GM21529 (cell line): ENCODE results near the gene PRORP.
"Not testable (repeated sequence)": the region's sequence is repeated elsewhere in the genome, so short reads cannot be mapped to it uniquely, and the experiment has no call there.

Experiments
- ATAC-seq: cut with Tn5 transposase; IDR thresholded peaks from one replicate; pipeline ENCODE4 v1.9.1; 2021; ENCODE audit not compliant: unreplicated experiment

The PRORP gene

GRCh38 chr14:35134329-35135123 is 12.2 kb downstream of the PRORP start:
- ATAC-seq, result no peak

GRCh38 chr14:35138585-35138984 is 16.2 kb downstream of the PRORP start:
- no peak for ATAC-seq

- ATAC-seq, result no peak
Observed at GRCh38 chr14:35140718-35141581, 18.6 kb downstream of the PRORP start.

DNA sequence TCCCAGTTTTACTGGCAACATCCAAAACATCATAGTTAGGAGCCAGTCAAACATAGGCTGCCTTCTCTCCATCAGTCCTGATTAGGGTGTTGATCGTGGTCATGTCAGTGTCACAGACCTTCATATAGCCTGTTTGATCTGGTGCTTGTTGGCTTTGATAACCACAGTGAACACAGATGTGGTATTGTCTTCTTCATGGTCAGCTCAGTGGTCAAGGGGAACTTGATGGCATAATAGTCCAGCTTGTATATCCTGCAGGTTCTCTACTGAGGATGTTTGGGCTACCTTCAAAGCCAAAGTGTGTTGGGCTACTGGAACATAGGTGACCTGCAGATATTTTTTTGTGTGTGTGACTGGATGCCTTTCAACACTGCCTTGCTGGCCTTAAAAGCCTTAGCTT is 21.7 kb downstream of the PRORP start:
- no peak for ATAC-seq

DNA sequence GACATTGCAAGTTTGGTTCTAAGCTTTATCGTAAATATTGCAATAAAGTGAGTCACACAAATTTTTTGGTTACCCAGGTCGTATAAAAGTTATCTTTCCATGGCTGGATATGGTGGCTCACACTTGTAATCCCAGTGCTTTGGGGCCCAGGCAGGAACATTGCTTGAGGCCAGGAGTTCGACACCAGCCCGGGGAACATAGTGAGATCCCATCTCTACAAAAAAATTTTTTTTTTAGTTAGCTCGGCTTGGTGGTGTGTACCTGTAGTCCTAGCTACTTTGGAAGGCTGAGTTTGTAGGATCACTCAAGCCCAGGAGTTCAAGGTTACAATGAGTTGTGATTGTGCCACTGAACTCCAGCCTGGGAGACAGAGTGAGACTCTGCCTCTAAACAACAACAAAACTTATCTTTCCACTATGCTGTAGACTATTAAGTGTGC is 24.4 kb downstream of the PRORP start:
- no peak for ATAC-seq

GRCh38 chr14:35147186-35147585 is 24.8 kb downstream of the PRORP start:
- no peak for ATAC-seq

GRCh38 chr14:35147711-35148110 is 25.4 kb downstream of the PRORP start:
- ATAC-seq, result no peak

GRCh38 chr14:35149239-35149638 is 26.9 kb downstream of the PRORP start:
- no peak for ATAC-seq

DNA sequence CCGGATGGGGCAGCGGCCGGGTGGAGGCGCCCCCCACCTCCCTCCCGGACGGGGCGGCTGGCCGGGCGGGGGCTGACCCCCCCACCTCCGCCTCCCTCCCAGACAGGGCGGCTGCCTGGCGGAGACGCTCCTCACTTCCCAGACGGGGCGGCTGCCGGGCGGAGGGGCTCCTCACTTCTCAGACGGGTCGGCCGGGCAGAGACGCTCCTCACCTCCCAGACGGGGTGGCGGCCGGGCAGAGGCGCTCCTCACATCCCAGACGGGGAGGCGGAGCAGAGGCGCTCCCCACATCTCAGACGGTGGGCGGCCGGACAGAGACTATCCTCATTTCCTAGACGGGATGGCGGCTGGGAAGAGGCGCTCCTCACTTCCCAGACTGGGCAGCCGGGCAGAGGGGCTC is 30.2 kb downstream of the PRORP start:
- ATAC-seq, result not testable (repeated sequence)

DNA sequence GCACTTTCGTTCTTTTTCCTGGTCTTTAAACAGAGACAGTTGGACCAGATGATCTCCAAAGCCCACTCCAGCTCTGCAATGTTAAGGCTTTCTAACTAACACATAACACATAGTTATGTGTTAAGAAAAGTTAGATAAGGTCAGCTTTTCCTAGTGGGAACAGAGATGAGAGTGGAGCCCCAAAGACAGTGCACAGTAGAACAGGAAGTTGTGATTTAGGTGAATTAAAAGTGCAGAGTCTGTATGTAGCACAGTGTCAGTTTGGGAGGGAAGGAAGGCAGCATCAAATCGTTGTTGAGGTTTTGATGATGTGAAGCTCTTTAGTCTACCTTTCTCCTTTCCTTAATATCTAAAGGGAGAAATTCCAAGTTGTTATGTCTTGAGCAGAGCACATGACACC is 31.7 kb downstream of the PRORP start:
- ATAC-seq, result no peak

DNA sequence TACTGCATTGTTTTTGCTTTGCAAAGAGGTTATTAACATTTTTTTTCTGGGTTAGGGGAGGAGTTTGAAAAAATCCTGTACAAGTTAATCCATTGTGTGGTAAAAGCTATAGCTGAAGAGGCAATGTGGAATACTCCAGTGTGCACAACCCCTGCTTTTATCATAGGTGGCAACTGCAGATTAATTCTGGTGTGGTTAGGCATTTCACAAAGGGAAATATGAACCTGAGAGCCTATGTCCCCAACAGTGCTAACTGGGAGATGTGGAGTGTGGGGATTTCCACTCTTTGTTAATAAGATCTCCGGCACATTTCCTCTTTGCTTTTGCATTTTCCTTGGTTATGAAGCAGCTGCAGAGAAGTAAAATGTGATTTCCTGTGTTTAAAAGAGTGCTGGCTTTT is 33.6 kb downstream of the PRORP start:
- ATAC-seq, result no peak

DNA sequence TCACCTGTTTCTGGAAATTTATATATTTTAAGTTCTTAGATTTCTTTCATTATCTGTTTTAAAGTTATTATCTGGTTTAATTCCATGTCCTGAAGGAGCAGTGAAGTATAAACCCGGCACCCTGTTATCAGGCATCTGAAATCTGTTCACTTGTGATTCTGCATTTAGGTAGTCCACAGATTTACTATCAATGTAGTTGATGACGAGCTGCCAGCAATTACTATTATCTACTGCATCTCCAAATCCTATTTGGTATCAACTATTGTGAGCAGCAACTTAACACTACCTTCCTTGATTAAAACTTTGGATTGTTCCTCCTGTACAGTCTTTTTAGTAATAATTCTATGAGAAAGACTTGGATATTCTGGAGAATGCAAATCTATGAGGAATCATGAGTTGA is 36.1 kb downstream of the PRORP start:
- no peak for ATAC-seq

DNA sequence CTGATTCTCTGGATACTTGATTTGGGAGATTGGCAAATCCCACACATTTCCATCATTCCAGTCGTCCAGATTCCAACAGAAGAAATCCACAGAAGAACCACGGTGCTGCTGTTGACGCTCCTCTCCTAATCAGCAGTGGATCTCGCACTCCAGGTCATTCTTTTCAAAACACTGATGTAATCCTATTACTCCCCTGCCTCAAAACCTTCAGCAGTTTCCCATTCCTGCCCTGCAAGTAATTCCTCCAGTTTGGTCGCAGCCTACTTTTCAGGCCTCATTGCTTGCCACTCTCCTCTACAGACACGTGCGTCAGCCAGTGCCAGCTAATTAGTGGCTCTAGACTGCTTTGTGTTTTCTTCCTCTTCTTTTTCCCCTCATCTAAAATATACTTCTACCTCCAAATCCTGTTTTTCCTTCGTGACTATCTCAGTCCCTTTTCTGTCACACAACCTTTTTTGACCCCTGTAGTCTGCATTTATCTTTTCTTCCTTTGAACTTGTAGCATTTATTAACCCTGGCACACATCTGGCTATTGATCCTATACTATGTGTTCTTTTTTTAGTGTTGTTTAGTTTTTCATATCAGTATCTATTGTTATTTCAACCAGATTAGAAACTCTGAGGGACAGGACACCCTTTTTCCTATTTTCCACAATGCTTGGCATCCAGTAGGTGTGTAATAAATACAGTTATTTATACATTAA is 36.8 kb downstream of the PRORP start:
- no peak for ATAC-seq

DNA sequence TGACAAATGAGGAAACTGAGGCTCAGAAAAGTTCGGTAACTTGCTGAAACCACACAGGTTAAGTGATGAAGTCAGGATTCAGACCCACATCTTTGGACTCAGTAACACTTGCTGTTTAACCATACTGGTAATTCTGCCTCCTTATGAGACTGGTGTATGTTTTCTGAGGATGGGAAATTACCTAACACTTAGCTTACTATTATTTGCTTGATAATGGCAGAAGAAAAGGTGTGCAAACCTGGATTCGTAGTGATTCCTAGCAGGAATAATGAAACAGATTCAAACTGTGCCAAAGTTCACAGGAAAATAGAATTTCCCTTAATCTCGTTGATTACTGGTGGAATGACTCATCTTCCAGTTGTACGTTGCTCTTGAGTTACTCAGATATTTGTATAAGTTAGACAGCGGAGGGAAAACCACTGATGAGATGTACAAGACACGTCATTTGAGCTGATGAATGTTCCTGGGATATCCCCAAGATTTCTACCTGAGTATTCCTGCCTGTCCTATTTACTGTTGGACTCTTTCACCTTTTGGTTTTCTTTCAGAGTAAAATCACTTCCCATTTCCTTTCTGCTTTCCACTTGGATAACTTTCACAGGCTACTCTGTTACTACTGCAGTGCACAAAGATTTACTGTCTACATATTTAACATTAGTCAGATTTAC is 37.5 kb downstream of the PRORP start:
- ATAC-seq, result no peak

DNA sequence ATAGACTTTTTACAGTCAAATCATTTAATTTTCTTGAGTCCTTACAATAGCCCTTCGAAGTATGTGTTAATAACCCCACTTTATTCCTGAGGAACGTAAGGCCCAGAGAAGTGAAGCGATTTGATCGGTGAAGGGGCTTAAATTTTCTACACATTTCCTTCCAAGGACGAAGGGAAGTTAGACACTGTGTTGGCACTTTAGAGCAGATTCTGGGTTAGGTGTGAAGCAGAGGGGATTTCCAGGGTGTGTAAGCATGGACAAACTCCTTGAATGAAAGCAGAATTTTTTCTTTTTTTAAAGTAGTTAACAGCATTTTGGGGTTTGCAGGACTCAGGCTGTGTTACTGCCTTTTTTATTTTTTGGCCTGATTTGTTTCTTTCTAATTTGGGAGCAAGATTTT is 38.9 kb downstream of the PRORP start:
- ATAC-seq, result no peak

DNA sequence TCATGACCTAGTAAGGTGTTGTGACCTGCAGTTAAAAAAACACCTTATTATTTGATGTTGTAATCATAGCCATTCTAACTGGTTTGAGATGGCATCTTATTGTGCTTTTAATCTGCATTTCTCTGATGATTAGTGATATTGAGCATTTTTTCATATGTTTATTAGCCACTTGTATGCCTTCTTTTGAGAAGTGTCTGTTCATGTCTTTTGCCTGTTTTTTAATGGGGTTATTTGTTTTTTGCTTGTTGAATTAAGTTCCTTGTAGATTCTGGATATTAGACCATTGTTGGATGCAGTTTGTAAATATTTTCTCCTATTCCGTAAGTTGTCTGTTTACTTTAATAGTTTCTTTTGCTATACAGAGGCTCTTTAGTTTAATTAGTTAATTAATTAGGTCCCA is 41.0 kb downstream of the PRORP start:
- no peak for ATAC-seq

GRCh38 chr14:35164849-35165248 is 42.5 kb downstream of the PRORP start:
- no peak for ATAC-seq

DNA sequence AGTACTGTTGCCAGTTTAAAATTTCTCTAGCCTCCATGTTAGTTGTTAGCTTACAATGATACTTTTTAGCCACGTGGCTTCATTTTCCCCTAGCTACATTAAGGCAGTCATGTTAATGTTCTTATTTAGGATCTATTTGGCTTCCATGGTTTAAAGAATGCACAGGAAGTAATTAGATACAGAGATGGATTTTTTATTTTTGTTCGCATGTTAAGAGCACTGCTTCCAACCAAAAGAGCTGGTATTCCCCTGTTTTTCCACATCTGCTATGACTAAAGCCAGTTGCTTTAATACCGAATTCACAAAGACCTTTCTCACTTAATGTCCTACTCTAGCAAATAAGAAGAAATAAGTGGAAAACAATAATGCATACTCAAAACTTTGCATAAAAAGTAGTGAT is 45.1 kb downstream of the PRORP start:
- ATAC-seq, result no peak
